ENCODE data around the gene SLC44A3. TPM values are rescaled to one million over a fixed set of nuclear protein-coding genes. Genes with fewer than 3 reads are reported as not detected.

SLC44A3 gene
- total RNA-seq, 4 donors from 2014 or later: 7.6 to 15.5 (median 10.0) TPM

DNA sequence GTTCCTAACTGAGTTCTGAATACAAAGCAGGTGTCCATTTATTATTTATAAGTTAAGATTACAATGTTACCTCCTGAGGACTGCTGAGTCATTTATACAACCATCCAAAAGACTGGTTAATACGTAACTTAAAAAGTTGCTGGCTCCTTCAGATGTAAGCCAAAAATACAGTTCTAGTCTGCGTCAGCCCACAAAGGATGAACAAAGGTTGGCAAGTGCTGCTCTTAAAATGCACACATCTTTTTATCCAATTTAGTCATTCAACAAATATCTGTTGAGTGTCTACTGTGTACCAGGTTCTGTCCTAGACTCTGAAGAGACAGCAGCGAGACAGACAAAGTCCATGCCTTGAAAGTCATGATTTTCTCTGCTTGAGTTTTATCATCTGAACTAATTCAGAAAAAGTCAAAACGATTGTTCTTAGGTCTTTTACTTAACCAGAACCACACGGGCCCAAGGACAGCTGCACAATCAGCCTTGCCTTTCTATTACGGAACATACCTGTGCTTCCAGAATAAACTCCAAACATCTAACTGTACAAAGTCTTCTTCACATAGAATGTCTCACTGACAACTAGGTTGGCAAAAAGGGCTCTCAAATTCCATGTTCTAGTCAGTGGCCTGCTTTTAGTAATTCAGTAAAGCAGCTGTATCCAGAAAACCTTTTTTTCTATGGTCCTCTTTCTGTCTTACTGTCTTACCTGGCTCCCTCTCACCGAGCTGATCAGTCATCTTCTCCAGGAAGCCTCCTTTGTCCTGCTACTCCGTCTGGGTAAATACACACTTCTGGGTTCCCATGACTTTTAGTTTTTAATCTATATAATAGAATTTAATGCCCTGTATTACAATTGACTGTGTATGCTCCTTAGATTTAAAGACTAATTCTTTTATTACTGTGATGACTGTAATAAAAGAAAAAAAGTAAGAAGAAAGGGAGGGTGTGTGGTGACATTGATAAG is 122.3 kb downstream of the SLC44A3 start:
- no peaks in the 10 kb centered on the region for H3K9me3 ChIP-seq
- no peaks in the 10 kb centered on the region for H3K27me3 ChIP-seq
- no peak overlapping the region for H3K27ac ChIP-seq
- WGBS: 75% methylated on average over 8 of the region's 8 CpGs
- TF ChIP-seq EP300 (IDR thresholded peaks at IDR 0.05): no peak
- TF ChIP-seq, protein P1, sequence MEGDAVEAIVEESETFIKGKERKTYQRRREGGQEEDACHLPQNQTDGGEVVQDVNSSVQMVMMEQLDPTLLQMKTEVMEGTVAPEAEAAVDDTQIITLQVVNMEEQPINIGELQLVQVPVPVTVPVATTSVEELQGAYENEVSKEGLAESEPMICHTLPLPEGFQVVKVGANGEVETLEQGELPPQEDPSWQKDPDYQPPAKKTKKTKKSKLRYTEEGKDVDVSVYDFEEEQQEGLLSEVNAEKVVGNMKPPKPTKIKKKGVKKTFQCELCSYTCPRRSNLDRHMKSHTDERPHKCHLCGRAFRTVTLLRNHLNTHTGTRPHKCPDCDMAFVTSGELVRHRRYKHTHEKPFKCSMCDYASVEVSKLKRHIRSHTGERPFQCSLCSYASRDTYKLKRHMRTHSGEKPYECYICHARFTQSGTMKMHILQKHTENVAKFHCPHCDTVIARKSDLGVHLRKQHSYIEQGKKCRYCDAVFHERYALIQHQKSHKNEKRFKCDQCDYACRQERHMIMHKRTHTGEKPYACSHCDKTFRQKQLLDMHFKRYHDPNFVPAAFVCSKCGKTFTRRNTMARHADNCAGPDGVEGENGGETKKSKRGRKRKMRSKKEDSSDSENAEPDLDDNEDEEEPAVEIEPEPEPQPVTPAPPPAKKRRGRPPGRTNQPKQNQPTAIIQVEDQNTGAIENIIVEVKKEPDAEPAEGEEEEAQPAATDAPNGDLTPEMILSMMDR (IDR thresholded peaks at IDR 0.05): no peak
- no peak for TF ChIP-seq POLR2AphosphoS5 (IDR thresholded peaks at IDR 0.05)
- TF ChIP-seq POLR2A (IDR thresholded peaks at IDR 0.05): no peak
- DNase-seq (ENCODE audit: low spot score in 2 of 2): no peak
- no peaks in the 10 kb centered on the region for H3K36me3 ChIP-seq
- peaks cover 21% of the 10 kb centered on the region for H3K4me1 ChIP-seq
- no peak overlapping the region for H3K4me3 ChIP-seq

Other genes with a start within 250 kb of the SLC44A3 start
- gene CNN3, start 106.8 kb downstream of the SLC44A3 start, total RNA-seq: 10 to 100 TPM; 52.3 to 73.7 (median 58.6) TPM